DND-41 (cell line): Measurements from ENCODE around the gene NUDT6.

Experiments used
- ATAC-seq: fragments of 200-7000 bp; cut with Tn5 transposase; 3 replicates; pipeline ENCODE4 v1.9.1; 2021; ENCODE audit warnings: low read depth; ENCODE audit not compliant: insufficient read depth
- DNase-seq: peaks from one replicate; pipeline ENCODE4 v3.0.0-alpha.2; 2020
- H2AFZ ChIP-seq: 2 replicates; pipeline ENCODE4 v1.6.0; 2012; ENCODE audit warnings: low read depth, low read length
- H3K27ac ChIP-seq: 2 replicates; pipeline ENCODE4 v1.5.1; 2012; ENCODE audit warnings: low read length, inconsistent platforms
- H3K27me3 ChIP-seq: fragments of 200-600 bp; sonication (generic); 2 replicates; pipeline ENCODE4 v1.6.0; 2012; ENCODE audit warnings: low read length, mild to moderate bottlenecking, inconsistent platforms; ENCODE audit not compliant: insufficient read depth, poor library complexity
- H3K36me3 ChIP-seq: 2 replicates; pipeline ENCODE4 v1.5.1; 2012; ENCODE audit warnings: low read length, inconsistent platforms; ENCODE audit not compliant: insufficient read depth
- H3K4me1 ChIP-seq: 2 replicates; pipeline ENCODE4 v1.5.1; 2012; ENCODE audit warnings: mild to moderate bottlenecking, low read length; ENCODE audit not compliant: insufficient read depth
- H3K4me2 ChIP-seq: 2 replicates; pipeline ENCODE4 v1.6.0; 2012; ENCODE audit warnings: mild to moderate bottlenecking, moderate library complexity, low read length, inconsistent platforms; ENCODE audit not compliant: insufficient read depth
- H3K4me3 ChIP-seq, 2 experiments: fragments of 200-600 bp in 1 of 2; shearing (Covaris generic) in 1 of 2; 2 replicates each; pipeline ENCODE4 v1.5.1; 2012 to 2016; ENCODE audit warnings: inconsistent platforms in 2 of 2, low read length in 2 of 2, mild to moderate bottlenecking in 2 of 2, low read depth in 1 of 2, moderate library complexity in 1 of 2
- H3K79me2 ChIP-seq: 2 replicates; pipeline ENCODE4 v1.6.0; 2012; ENCODE audit warnings: low read length, inconsistent platforms; ENCODE audit not compliant: insufficient read depth
- H3K9ac ChIP-seq: 2 replicates; pipeline ENCODE4 v1.6.0; 2012; ENCODE audit warnings: low read depth, mild to moderate bottlenecking, inconsistent platforms, low read length, moderate library complexity
- H3K9me3 ChIP-seq: 2 replicates; pipeline ENCODE4 v1.5.1; 2012; ENCODE audit warnings: low read length, moderate library complexity, mild to moderate bottlenecking, inconsistent platforms; ENCODE audit not compliant: insufficient read depth, severe bottlenecking
- H4K20me1 ChIP-seq: 2 replicates; pipeline ENCODE4 v1.6.0; 2012; ENCODE audit warnings: low read length; ENCODE audit not compliant: insufficient read depth
- CTCF ChIP-seq: IDR thresholded peaks from 2 replicates; pipeline ENCODE4 v1.5.1; 2012; ENCODE audit warnings: borderline replicate concordance, low read length, moderate library complexity, mild to moderate bottlenecking; ENCODE audit not compliant: poor library complexity, severe bottlenecking; ENCODE audit errors: extremely low read depth
- EZH2 ChIP-seq: IDR thresholded peaks from 3 replicates; pipeline ENCODE4 v1.6.1; 2012; ENCODE audit warnings: borderline replicate concordance, low read depth, mild to moderate bottlenecking, moderate library complexity, low read length, inconsistent platforms; ENCODE audit not compliant: severe bottlenecking

Gene NUDT6

GRCh38 chr4:122908223-122908622, 14.2 kb downstream of the NUDT6 start:
- Histone ChIP-seq H3K27me3 (no peaks in the 10 kb centered on the region), H3K9me3 (no peaks in the 10 kb centered on the region), H3K4me3 (no peak overlapping the region), H3K4me1 (no peaks in the 10 kb centered on the region), H2AFZ (no peak overlapping the region), H3K9ac (no peak overlapping the region), H4K20me1 (no peaks in the 10 kb centered on the region), H3K79me2 (no peaks in the 10 kb centered on the region), H3K4me2 (no peak overlapping the region), H3K36me3 (peaks cover 18% of the 10 kb centered on the region), H3K27ac (no peak overlapping the region)
- ATAC-seq (no peak), DNase-seq (no peak)
- TF ChIP-seq CTCF = no peak
- TF ChIP-seq EZH2 = no peak

GRCh38 chr4:122906859-122907305, 15.5 kb downstream of the NUDT6 start:
- no peaks in the 10 kb centered on the region for H3K9me3 ChIP-seq
- H2AFZ ChIP-seq = no peak overlapping the region
- DNase-seq (no peak), ATAC-seq (no peak)
- no peak overlapping the region for H3K4me2 ChIP-seq
- no peaks in the 10 kb centered on the region for H3K27me3 ChIP-seq
- peaks cover 10% of the 10 kb centered on the region; the same call in 1 of the 2 replicates for H3K36me3 ChIP-seq
- no peak overlapping the region for H3K9ac ChIP-seq
- H4K20me1 ChIP-seq = no peaks in the 10 kb centered on the region
- H3K4me1 ChIP-seq = no peaks in the 10 kb centered on the region
- TF ChIP-seq EZH2 (no peak), CTCF (no peak)
- H3K27ac ChIP-seq = no peak overlapping the region
- H3K4me3 ChIP-seq = no peak overlapping the region
- H3K79me2 ChIP-seq = no peaks in the 10 kb centered on the region

GRCh38 chr4:122903766-122904288, 18.6 kb downstream of the NUDT6 start:
- no peak for ATAC-seq
- no peak overlapping the region for H2AFZ ChIP-seq
- TF ChIP-seq EZH2 (no peak), CTCF (no peak)
- no peak for DNase-seq
- H3K36me3 ChIP-seq = no peaks in the 10 kb centered on the region
- H3K4me2 ChIP-seq = no peak overlapping the region
- H3K9me3 ChIP-seq = no peaks in the 10 kb centered on the region
- no peak overlapping the region for H3K9ac ChIP-seq
- H3K4me1 ChIP-seq = no peaks in the 10 kb centered on the region
- H3K27me3 ChIP-seq = no peaks in the 10 kb centered on the region
- H3K27ac ChIP-seq = no peak overlapping the region
- H3K4me3 ChIP-seq = no peak overlapping the region
- no peaks in the 10 kb centered on the region for H3K79me2 ChIP-seq
- no peaks in the 10 kb centered on the region for H4K20me1 ChIP-seq
